ENCODE results near the gene CDIP1.
"Not testable (repeated sequence)": the region's sequence is repeated elsewhere in the genome, so short reads cannot be mapped to it uniquely, and the experiment has no call there.

CDIP1 gene

DNA sequence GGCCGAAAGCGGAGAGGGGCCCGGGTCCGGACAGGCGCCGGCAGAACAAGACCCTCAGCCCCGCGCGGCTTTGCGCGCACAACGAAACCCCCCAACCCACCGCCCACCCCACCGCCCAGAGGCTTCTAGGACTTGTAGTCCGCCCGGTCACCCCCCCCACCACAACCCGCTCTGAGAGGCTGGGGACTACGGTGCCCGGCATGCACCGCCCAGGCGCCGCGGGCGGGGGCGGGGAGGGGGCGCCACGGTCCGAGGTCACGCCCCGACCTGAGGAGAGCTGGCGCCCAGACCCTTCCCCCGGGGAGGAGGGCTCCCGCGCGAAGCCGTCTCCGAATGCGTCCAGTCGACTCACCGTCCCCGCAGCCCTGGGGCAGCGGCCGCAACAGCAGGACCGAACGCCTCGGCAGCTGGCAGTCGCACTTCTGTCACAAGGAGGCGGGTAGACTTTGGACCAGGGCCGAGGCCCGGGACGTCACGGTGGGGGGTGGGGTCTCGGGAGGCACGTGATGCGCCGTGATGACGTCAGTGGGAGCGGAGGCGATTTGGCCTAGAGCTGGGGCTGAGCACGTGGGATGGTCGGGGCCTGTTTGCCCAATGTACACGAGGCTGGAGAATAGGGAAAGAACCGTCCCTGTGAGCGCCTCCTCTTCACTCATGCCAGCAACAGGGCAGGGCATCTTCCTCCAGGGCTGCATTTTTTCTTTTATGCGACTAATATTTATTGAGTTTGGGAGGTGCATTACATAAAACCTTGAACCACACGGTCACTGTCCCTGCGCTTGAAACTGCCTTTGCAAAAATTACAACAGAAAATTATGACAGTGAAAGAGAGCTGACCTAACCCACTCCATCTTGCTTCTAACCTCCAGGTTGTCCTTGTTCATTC, at the start of gene CDIP1:
TSS of gene CDIP1 (minus strand) at position 424 of the 886 bp plus-strand sequence. CDS start 24,643 bp downstream, outside the sequence.
- Mint-ChIP-seq H3K27me3 (no peaks in the 10 kb centered on the region), H3K4me3 (peak within 1 kb of the TSS; percentile 77 to 82), H3K4me1 (peaks cover 28 to 45% of the 10 kb centered on the region in 2 donors), H3K36me3 (peaks cover 16 to 25% of the 10 kb centered on the region in 2 donors), H3K27ac (peak within 1 kb of the TSS; percentile 92), H3K9me3 (peaks cover 5 to 6% of the 10 kb centered on the region in 2 donors)
- DNase-seq (peak; percentile 88), ATAC-seq (replicated peaks) (peak; percentile 86 to 91)

GRCh38 chr16:4586291-4586690, 47.7 kb upstream of the CDIP1 start:
- H3K27ac Mint-ChIP-seq: no peak overlapping the region
- ATAC-seq (replicated peaks) (no peak), DNase-seq (no peak)
- H3K4me3 Mint-ChIP-seq: no peak overlapping the region
- peaks cover 0 to 1% of the 10 kb centered on the region in 2 donors for H3K36me3 Mint-ChIP-seq
- peaks cover 3 to 5% of the 10 kb centered on the region in 2 donors for H3K4me1 Mint-ChIP-seq
- peaks cover 6 to 20% of the 10 kb centered on the region in 2 donors for H3K27me3 Mint-ChIP-seq
- no peaks in the 10 kb centered on the region for H3K9me3 Mint-ChIP-seq

DNA sequence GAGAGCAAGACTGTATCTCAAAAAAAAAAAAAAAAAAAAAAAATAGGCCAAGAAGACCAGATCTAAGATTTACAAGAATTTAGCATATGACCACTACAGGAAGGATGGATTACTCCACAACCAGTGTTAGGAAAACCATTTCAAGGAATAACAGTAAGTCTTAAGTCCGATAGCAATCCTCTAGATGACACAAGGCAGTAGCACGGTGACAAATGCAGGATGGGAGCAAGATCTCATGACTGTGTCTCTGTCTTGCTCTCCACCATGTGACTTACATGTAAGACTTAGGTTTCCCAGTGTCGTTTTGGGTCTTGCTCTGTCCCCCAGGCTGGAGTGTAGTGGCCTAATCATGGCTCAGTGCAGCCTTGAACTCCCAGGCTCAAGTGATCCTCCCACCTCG, 45.3 kb upstream of the CDIP1 start:
- Mint-ChIP-seq H3K27ac (no peak overlapping the region), H3K4me3 (no peak overlapping the region), H3K9me3 (no peaks in the 10 kb centered on the region), H3K4me1 (peaks cover 3 to 5% of the 10 kb centered on the region in 2 donors), H3K27me3 (peaks cover 6 to 20% of the 10 kb centered on the region in 2 donors), H3K36me3 (peaks cover 0 to 1% of the 10 kb centered on the region in 2 donors)
- DNase-seq: no peak
- ATAC-seq (replicated peaks): no peak

GRCh38 chr16:4580250-4580649, 41.7 kb upstream of the CDIP1 start:
- no peaks in the 10 kb centered on the region for H3K36me3 Mint-ChIP-seq
- ATAC-seq (replicated peaks) (no peak), DNase-seq (no peak)
- peaks cover 0 to 5% of the 10 kb centered on the region in 2 donors for H3K27me3 Mint-ChIP-seq
- no peaks in the 10 kb centered on the region for H3K9me3 Mint-ChIP-seq
- no peak overlapping the region for H3K4me3 Mint-ChIP-seq
- H3K27ac Mint-ChIP-seq: no peak overlapping the region
- H3K4me1 Mint-ChIP-seq: no peaks in the 10 kb centered on the region

GRCh38 chr16:4578961-4579530, 40.5 kb upstream of the CDIP1 start:
- Mint-ChIP-seq H3K27ac (no peak overlapping the region), H3K4me3 (no peak overlapping the region), H3K27me3 (peaks cover 0 to 5% of the 10 kb centered on the region in 2 donors), H3K36me3 (no peaks in the 10 kb centered on the region), H3K9me3 (no peaks in the 10 kb centered on the region), H3K4me1 (no peaks in the 10 kb centered on the region)
- DNase-seq (no peak), ATAC-seq (replicated peaks) (no peak)

DNA sequence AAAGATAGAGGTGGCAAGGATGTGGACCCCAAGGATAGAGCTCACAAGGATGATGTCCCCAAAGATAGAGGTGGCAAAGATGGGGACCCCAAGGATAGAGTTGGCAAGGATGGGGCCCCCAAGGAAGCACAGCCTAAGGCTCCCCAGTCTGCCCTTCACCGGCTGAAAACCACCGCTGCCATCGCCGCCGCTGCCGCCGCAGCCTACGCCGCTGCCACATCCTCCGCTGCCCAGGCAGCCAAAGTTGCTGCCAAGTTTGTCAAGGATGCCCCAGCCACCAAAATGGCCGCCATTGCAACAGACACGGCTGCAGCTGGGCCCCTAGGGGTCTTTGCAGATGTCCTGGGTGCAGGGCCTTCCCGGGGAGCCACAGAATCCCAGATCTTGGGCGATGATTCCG, 37.4 kb upstream of the CDIP1 start:
- Mint-ChIP-seq H3K9me3 (no peaks in the 10 kb centered on the region), H3K27ac (no peak overlapping the region), H3K4me1 (peaks cover 0 to 2% of the 10 kb centered on the region in 2 donors), H3K36me3 (no peaks in the 10 kb centered on the region), H3K4me3 (no peak overlapping the region), H3K27me3 (peaks cover 0 to 5% of the 10 kb centered on the region in 2 donors)
- DNase-seq (no peak), ATAC-seq (replicated peaks) (no peak)

GRCh38 chr16:4574919-4575705, 36.5 kb upstream of the CDIP1 start:
- Mint-ChIP-seq H3K9me3 (no peaks in the 10 kb centered on the region), H3K4me1 (peaks cover 0 to 2% of the 10 kb centered on the region in 2 donors), H3K36me3 (no peaks in the 10 kb centered on the region), H3K4me3 (no peak overlapping the region), H3K27ac (no peak overlapping the region), H3K27me3 (peaks cover 0 to 5% of the 10 kb centered on the region in 2 donors)
- no peak for ATAC-seq (replicated peaks)
- no peak for DNase-seq

GRCh38 chr16:4573926-4574325, 35.4 kb upstream of the CDIP1 start:
- H3K4me3 Mint-ChIP-seq; H3K27me3 Mint-ChIP-seq; H3K9me3 Mint-ChIP-seq; ATAC-seq (replicated peaks); H3K27ac Mint-ChIP-seq; H3K36me3 Mint-ChIP-seq; H3K4me1 Mint-ChIP-seq; DNase-seq: not testable (repeated sequence)

DNA sequence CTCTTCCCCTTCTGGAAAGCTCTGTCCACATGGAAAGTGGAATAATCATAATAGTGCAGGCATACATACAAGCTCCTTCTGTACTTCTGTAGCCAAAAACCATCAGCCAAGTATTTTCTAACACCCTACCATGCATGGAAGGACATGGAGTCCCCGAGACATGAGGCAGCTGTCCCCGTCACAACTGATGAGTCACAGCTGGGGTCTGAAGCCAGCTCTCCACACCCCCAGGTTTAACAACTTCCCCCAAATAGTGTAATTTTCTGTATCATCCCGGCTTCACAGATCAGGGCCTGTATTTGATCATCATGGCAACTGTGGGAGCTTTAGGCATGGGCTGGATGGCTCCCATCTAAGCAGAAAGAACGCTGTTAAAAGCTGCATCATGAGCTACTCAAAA, 34.1 kb upstream of the CDIP1 start:
- no peaks in the 10 kb centered on the region for H3K36me3 Mint-ChIP-seq
- DNase-seq: no peak
- H3K27ac Mint-ChIP-seq: peak overlapping the region; percentile 25
- no peak overlapping the region for H3K4me3 Mint-ChIP-seq
- no peaks in the 10 kb centered on the region for H3K9me3 Mint-ChIP-seq
- peaks cover 0 to 5% of the 10 kb centered on the region in 2 donors for H3K27me3 Mint-ChIP-seq
- ATAC-seq (replicated peaks): no peak
- peaks cover 0 to 2% of the 10 kb centered on the region in 2 donors for H3K4me1 Mint-ChIP-seq

DNA sequence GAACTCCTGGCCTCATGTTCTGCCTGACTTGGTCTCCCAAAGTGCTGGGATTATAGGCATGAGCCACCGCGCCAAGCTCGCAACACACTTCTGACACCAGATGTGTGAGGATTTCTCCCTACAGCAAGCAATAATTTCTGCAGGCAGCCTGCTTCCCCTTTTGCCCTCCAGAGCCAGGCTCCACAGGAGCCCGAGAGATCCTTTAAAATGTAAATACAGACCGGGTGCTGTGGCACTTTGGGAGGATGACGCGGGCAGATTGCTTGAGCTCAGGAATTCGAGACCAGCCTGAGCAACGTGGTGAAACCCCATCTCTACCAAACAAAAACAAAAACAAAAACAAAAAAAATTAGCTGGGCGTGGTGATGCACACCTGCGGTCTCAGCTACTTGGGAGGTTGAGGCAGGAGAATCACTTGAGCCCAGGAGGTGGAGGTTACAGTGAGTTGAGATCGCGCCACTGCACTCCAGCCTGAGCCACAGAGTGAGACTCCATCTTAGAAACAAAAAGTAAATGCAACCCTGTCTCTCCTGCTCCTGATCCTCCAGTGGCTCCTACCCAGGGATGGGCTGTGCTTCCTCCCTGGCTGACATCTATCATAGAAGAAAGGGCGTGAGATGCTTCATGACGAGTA, 32.2 kb upstream of the CDIP1 start:
- Mint-ChIP-seq H3K9me3 (no peaks in the 10 kb centered on the region), H3K27ac (no peak overlapping the region), H3K27me3 (peaks cover 0 to 3% of the 10 kb centered on the region in 2 donors), H3K36me3 (no peaks in the 10 kb centered on the region), H3K4me3 (no peak overlapping the region), H3K4me1 (peaks cover 0 to 2% of the 10 kb centered on the region in 2 donors)
- no peak for DNase-seq
- no peak for ATAC-seq (replicated peaks)

GRCh38 chr16:4570086-4570485, 31.5 kb upstream of the CDIP1 start:
- no peak for ATAC-seq (replicated peaks)
- H3K27me3 Mint-ChIP-seq: no peaks in the 10 kb centered on the region
- H3K4me3 Mint-ChIP-seq: no peak overlapping the region
- no peaks in the 10 kb centered on the region for H3K9me3 Mint-ChIP-seq
- no peak for DNase-seq
- H3K36me3 Mint-ChIP-seq: no peaks in the 10 kb centered on the region
- H3K27ac Mint-ChIP-seq: no peak overlapping the region
- peaks cover 0 to 2% of the 10 kb centered on the region in 2 donors for H3K4me1 Mint-ChIP-seq

DNA sequence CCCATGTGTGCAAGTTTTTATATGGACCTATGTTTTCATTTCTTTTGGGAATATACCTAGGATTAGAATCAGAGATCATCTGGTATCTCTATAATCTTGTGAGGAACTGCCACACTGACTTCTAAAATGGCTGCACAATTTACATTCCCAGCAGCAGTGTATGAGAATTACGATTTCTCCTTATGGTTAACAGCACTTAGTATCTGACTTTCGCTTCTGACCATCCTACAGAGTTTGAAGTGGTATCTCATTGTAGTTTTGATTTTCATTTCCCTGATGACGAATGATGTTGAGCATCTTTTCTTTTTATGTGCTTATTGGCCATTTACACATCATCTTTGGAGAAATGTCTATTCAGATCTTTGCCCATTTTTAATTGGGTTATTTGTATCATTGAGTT, 27.6 kb upstream of the CDIP1 start:
- Mint-ChIP-seq H3K27ac (no peak overlapping the region), H3K27me3 (no peaks in the 10 kb centered on the region), H3K9me3 (no peaks in the 10 kb centered on the region), H3K4me3 (no peak overlapping the region), H3K4me1 (no peaks in the 10 kb centered on the region), H3K36me3 (no peaks in the 10 kb centered on the region)
- no peak for DNase-seq
- no peak for ATAC-seq (replicated peaks)

DNA sequence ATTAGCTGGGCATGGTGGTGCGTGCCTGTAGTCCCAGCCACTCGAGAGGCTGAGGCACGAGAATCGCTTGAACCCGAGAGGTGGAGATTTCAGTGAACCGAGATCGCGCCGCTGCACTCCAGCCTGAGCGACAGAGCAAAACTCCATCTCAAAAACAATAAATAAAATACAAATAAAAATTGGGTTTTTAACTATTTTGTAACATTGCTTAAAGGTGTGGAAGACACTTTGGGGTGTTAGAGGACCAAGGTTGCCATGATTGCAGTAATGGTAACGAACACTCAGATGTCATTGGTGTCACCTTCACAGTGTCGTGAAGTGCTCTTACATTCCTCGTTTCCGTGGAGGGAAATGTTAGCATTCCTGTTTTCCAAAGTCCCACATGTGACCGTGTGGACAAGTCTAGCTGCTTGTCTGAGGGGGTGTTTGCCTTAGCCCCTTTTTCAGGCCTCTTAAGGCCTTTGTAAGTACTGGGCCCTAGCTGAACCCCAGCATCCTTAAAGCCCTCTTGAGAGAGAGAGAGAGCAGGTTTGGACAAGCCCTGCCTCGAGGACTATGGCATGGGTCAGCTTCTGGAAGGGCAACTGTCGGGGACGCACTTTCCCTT, 26.2 kb upstream of the CDIP1 start:
- Mint-ChIP-seq H3K9me3 (no peaks in the 10 kb centered on the region), H3K27ac (no peak overlapping the region), H3K27me3 (no peaks in the 10 kb centered on the region), H3K4me1 (no peaks in the 10 kb centered on the region), H3K36me3 (no peaks in the 10 kb centered on the region), H3K4me3 (no peak overlapping the region)
- no peak for DNase-seq
- ATAC-seq (replicated peaks): no peak

DNA sequence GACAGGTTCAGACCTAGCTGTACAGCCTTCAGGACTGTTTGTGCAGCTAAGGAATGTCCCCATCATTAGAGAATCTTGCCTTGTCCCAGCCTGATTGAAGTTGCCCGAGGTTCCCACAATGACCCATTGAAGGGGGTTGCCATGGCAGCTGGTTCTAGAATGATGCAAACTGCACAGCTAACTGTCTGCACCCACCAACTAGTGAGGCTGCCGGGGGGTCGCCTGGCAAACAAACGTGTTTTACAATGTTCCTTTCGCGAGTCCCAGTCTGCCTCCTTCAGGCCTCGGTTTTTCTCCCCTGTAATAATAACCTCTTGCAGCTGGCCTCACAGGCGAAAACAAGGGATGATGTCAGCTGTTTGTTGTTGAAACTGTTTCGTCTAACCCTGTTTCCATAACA, 23.0 kb upstream of the CDIP1 start:
- Mint-ChIP-seq H3K9me3 (no peaks in the 10 kb centered on the region), H3K4me1 (no peaks in the 10 kb centered on the region), H3K4me3 (no peak overlapping the region), H3K27me3 (peaks cover 0 to 6% of the 10 kb centered on the region in 2 donors), H3K27ac (no peak overlapping the region), H3K36me3 (no peaks in the 10 kb centered on the region)
- DNase-seq (no peak), ATAC-seq (replicated peaks) (no peak)
